ENCODE measurements around the gene PWWP2A.

PWWP2A gene

GRCh38 chr5:160133071-160133917, 14.0 kb upstream of the PWWP2A start:
- no peak for DNase-seq

GRCh38 chr5:160129841-160130240, 10.6 kb upstream of the PWWP2A start:
- no peak for DNase-seq

GRCh38 chr5:160128632-160129031, 9.4 kb upstream of the PWWP2A start:
- DNase-seq = no peak

GRCh38 chr5:160119905-160120266, 636 bp upstream of the PWWP2A start:
- DNase-seq = no peak

- no peak for DNase-seq
These were observed 705 bp downstream of the PWWP2A start for GRCh38 chr5:160118349-160119141.

GRCh38 chr5:160116991-160117390, 2.3 kb downstream of the PWWP2A start:
- no peak for DNase-seq

- no peak for DNase-seq
These were observed 11.1 kb downstream of the PWWP2A start for GRCh38 chr5:160108124-160108523.

- DNase-seq = no peak
These were observed 13.4 kb downstream of the PWWP2A start for GRCh38 chr5:160105686-160106360.

- DNase-seq = no peak
These were observed 21.3 kb downstream of the PWWP2A start for GRCh38 chr5:160097991-160098390.

GRCh38 chr5:160096178-160096577, 23.1 kb downstream of the PWWP2A start:
- DNase-seq = no peak

GRCh38 chr5:160092960-160093707, 26.1 kb downstream of the PWWP2A start:
- no peak for DNase-seq

- DNase-seq = no peak
These were observed 26.7 kb downstream of the PWWP2A start for GRCh38 chr5:160092514-160092913.

- no peak for DNase-seq
These were observed 29.2 kb downstream of the PWWP2A start for GRCh38 chr5:160090059-160090458.

GRCh38 chr5:160089531-160089930, 29.7 kb downstream of the PWWP2A start:
- no peak for DNase-seq

GRCh38 chr5:160088805-160089204, 30.4 kb downstream of the PWWP2A start:
- no peak for DNase-seq

- DNase-seq = no peak
These were observed 32.1 kb downstream of the PWWP2A start for GRCh38 chr5:160087199-160087598.

- no peak for DNase-seq
These were observed 35.1 kb downstream of the PWWP2A start for GRCh38 chr5:160084144-160084543.

- no peak for DNase-seq
These were observed 35.7 kb downstream of the PWWP2A start for GRCh38 chr5:160083501-160083900.

- DNase-seq = no peak
These were observed 36.4 kb downstream of the PWWP2A start for GRCh38 chr5:160082614-160083500.

GRCh38 chr5:160081495-160081894, 37.8 kb downstream of the PWWP2A start:
- DNase-seq = no peak

- no peak for DNase-seq
These were observed 39.5 kb downstream of the PWWP2A start for GRCh38 chr5:160079753-160080152.

- no peak for DNase-seq
These were observed 42.3 kb downstream of the PWWP2A start for GRCh38 chr5:160076997-160077396.
